Immature natural killer cell (primary cell): ENCODE data around the gene SPSB1. TPM values are rescaled to one million over a fixed set of nuclear protein-coding genes. Genes with fewer than 3 reads are reported as not detected.

Source experiments
- DNase-seq, 3 donors: peaks; one replicate each; pipeline ENCODE4 v3.0.0; 2022; ENCODE audit warnings: mixed read lengths in 1 of 3
- H3K27ac Mint-ChIP-seq, 6 donors: one replicate each; pipeline ENCODE4 v1.8.0; 2020; ENCODE audit warnings: mixed read lengths in 6 of 6, mild to moderate bottlenecking in 5 of 6, inconsistent platforms in 4 of 6, moderate library complexity in 3 of 6
- H3K27me3 Mint-ChIP-seq, 3 donors: one replicate each; pipeline ENCODE4 v1.8.0; 2020 to 2021; ENCODE audit warnings: low read depth in 3 of 3, mild to moderate bottlenecking in 3 of 3, mixed read lengths in 3 of 3, moderate library complexity in 3 of 3, inconsistent platforms in 1 of 3
- H3K36me3 Mint-ChIP-seq, 3 donors: one replicate each; pipeline ENCODE4 v1.8.0; 2020; ENCODE audit warnings: mixed read lengths in 3 of 3, inconsistent platforms in 2 of 3, mild to moderate bottlenecking in 2 of 3
- H3K4me1 Mint-ChIP-seq, 2 donors: one replicate each; pipeline ENCODE4 v1.8.0; 2020; ENCODE audit warnings: inconsistent platforms in 2 of 2, mild to moderate bottlenecking in 2 of 2, mixed read lengths in 2 of 2, moderate library complexity in 1 of 2
- H3K4me3 Mint-ChIP-seq, 5 donors: one replicate each; pipeline ENCODE4 v1.8.0; 2020; ENCODE audit warnings: mild to moderate bottlenecking in 5 of 5, mixed read lengths in 5 of 5, inconsistent platforms in 3 of 5, moderate library complexity in 3 of 5
- H3K9me3 Mint-ChIP-seq, 6 donors: one replicate each; pipeline ENCODE4 v1.8.0; 2020; ENCODE audit warnings: mild to moderate bottlenecking in 6 of 6, mixed read lengths in 6 of 6, inconsistent platforms in 4 of 6, moderate library complexity in 3 of 6
- polyA plus RNA-seq, 3 donors: library from polyadenylated mRNA; unstranded; fragments of 300-500 nt; fragmentation: Illumina TruSeq; gene quantifications; one replicate each; pipeline ENCODE4 v1.2.3, GENCODE V29; 2021

SPSB1 gene
- polyA plus RNA-seq, 3 donors from 2014 or later = 2.4 to 6.6 TPM; not detected in 1

- H3K4me3 Mint-ChIP-seq = no peak overlapping the region
- no peak overlapping the region for H3K27ac Mint-ChIP-seq
- no peaks in the 10 kb centered on the region for H3K9me3 Mint-ChIP-seq
- no peaks in the 10 kb centered on the region for H3K36me3 Mint-ChIP-seq
- no peak for DNase-seq
- H3K27me3 Mint-ChIP-seq = peaks cover 0 to 2% (median 2%) of the 10 kb centered on the region in 3 donors
- peaks cover 0 to 13% of the 10 kb centered on the region in 2 donors for H3K4me1 Mint-ChIP-seq
Measured at GRCh38 chr1:9303916-9304315, 11.2 kb downstream of the SPSB1 start.

GRCh38 chr1:9305216-9305615, 12.5 kb downstream of the SPSB1 start:
- no peaks in the 10 kb centered on the region for H3K9me3 Mint-ChIP-seq
- H3K36me3 Mint-ChIP-seq = no peaks in the 10 kb centered on the region
- peaks cover 0 to 11% of the 10 kb centered on the region in 2 donors for H3K4me1 Mint-ChIP-seq
- H3K27ac Mint-ChIP-seq = no peak overlapping the region
- no peak for DNase-seq
- H3K27me3 Mint-ChIP-seq = peaks cover 0 to 5% (median 2%) of the 10 kb centered on the region in 3 donors
- no peak overlapping the region for H3K4me3 Mint-ChIP-seq

DNA sequence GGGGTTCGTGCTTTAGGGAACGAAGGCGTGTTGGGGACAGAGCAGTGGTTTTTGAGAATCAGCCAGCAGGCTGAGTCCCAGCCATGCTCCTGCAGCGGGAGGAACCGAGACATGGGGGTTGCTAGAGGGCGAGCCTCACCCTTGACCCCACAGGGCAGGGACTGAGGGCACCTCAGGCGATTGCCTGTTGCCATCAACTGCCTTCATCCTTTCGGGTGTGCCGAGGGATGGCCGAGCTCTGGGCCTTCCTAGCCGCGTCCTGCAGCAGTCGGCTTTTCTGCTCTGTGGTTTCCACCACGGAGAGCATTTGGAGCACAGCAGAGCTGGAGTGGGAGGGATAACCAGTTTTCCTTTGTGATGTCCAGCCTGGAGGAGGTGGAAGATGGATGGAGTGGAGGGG, 13.3 kb downstream of the SPSB1 start:
- H3K27ac Mint-ChIP-seq = peak overlapping the region in 1 of 6 donors; percentile 5
- H3K27me3 Mint-ChIP-seq = peaks cover 0 to 5% (median 2%) of the 10 kb centered on the region in 3 donors
- no peaks in the 10 kb centered on the region for H3K9me3 Mint-ChIP-seq
- H3K36me3 Mint-ChIP-seq = no peaks in the 10 kb centered on the region
- no peak for DNase-seq
- H3K4me1 Mint-ChIP-seq = peaks cover 0 to 3% of the 10 kb centered on the region in 2 donors
- no peak overlapping the region for H3K4me3 Mint-ChIP-seq

- no peak for DNase-seq
- H3K4me3 Mint-ChIP-seq = no peak overlapping the region
- H3K4me1 Mint-ChIP-seq = no peaks in the 10 kb centered on the region
- H3K27me3 Mint-ChIP-seq = peaks cover 0 to 5% (median 4%) of the 10 kb centered on the region in 3 donors
- H3K36me3 Mint-ChIP-seq = no peaks in the 10 kb centered on the region
- H3K27ac Mint-ChIP-seq = no peak overlapping the region
- no peaks in the 10 kb centered on the region for H3K9me3 Mint-ChIP-seq
Measured at GRCh38 chr1:9307303-9307702, 14.6 kb downstream of the SPSB1 start.

GRCh38 chr1:9308236-9308785, 15.6 kb downstream of the SPSB1 start:
- no peak for DNase-seq
- Mint-ChIP-seq H3K4me3 (no peak overlapping the region), H3K4me1 (no peaks in the 10 kb centered on the region), H3K36me3 (no peaks in the 10 kb centered on the region), H3K9me3 (no peaks in the 10 kb centered on the region), H3K27me3 (peaks cover 3 to 4% (median 3%) of the 10 kb centered on the region in 3 donors), H3K27ac (no peak overlapping the region)

GRCh38 chr1:9309080-9309479, 16.4 kb downstream of the SPSB1 start:
- Mint-ChIP-seq H3K36me3 (no peaks in the 10 kb centered on the region), H3K27ac (no peak overlapping the region), H3K27me3 (peaks cover 3 to 4% (median 3%) of the 10 kb centered on the region in 3 donors), H3K4me3 (no peak overlapping the region), H3K4me1 (no peaks in the 10 kb centered on the region), H3K9me3 (no peaks in the 10 kb centered on the region)
- DNase-seq = no peak

DNA sequence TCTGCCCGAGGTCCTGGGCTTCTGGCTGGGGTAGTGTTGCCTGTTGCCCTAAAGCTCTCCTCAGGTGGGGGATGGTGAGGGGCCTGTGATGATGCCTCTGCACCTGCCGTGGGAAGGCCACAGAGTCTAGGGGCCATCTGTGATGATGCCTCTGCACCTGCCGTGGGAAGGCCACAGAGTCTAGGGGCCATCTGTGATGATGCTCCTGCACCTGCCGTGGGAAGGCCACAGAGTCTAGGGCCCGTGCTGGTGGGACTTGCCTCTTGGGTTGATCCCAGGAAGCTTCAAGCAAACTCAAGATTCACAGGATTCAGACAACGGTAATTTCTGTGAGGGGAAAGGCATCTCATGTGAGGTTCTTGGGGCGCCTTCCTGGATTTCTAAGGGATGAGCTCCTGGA, 17.3 kb downstream of the SPSB1 start:
- no peak overlapping the region for H3K4me3 Mint-ChIP-seq
- H3K27ac Mint-ChIP-seq = no peak overlapping the region
- peaks cover 3 to 4% (median 3%) of the 10 kb centered on the region in 3 donors for H3K27me3 Mint-ChIP-seq
- H3K9me3 Mint-ChIP-seq = no peaks in the 10 kb centered on the region
- no peaks in the 10 kb centered on the region for H3K36me3 Mint-ChIP-seq
- no peak for DNase-seq
- H3K4me1 Mint-ChIP-seq = no peaks in the 10 kb centered on the region

DNA sequence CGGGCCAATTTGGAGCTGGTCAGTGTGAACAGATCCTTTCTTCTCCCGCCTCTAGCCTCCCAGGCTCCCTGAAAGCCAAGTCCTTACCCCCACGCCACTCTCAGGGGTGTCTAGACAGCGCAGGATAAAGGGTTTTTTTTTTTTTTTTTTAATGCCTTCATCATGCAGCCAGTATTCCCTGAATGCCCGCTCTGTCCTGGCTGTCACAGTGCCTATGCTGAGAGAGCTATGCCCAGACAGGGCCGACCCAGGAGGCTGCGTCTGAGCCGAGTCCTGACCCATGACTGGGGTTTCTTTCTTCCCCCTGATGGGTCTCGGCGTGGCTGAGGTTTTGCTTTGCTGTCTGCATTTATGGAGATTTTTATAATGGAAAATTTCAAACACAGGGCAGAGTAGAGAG, 18.3 kb downstream of the SPSB1 start:
- no peak overlapping the region for H3K4me3 Mint-ChIP-seq
- H3K27ac Mint-ChIP-seq = no peak overlapping the region
- H3K4me1 Mint-ChIP-seq = no peaks in the 10 kb centered on the region
- H3K27me3 Mint-ChIP-seq = peaks cover 3 to 7% (median 3%) of the 10 kb centered on the region in 3 donors
- no peaks in the 10 kb centered on the region for H3K36me3 Mint-ChIP-seq
- no peaks in the 10 kb centered on the region for H3K9me3 Mint-ChIP-seq
- DNase-seq = no peak

GRCh38 chr1:9311479-9311878, 18.8 kb downstream of the SPSB1 start:
- Mint-ChIP-seq H3K27me3 (peaks cover 3 to 7% (median 3%) of the 10 kb centered on the region in 3 donors), H3K36me3 (no peaks in the 10 kb centered on the region), H3K4me1 (no peaks in the 10 kb centered on the region), H3K27ac (no peak overlapping the region), H3K4me3 (no peak overlapping the region), H3K9me3 (no peaks in the 10 kb centered on the region)
- DNase-seq = no peak

DNA sequence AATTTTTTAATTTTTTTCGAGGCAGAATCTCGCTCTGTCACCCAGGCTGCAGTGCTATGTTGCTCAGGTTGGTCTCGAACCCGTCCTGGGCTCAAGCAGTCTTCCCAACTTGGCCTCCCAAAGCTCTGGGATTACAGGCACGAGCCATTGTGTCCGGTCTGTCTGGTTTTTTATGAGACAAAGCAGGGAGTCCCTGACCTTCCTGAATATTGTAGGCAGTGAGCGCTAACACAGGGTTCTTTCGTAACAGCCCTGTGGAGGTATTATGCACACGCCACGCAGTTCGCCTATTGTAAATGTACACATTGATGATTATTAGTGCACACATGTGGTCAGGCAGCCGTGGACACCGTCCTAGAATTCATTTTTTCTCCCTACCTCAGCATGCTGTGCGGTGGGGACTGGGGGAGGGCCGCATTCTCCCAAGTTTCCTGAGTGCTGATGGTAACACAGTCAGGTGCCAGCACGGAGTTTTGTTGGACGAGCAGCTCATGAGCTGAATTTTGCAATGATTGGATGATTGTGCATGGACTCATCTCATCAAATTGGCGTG, 19.6 kb downstream of the SPSB1 start:
- Mint-ChIP-seq H3K27me3 (peaks cover 3 to 10% (median 3%) of the 10 kb centered on the region in 3 donors), H3K9me3 (peaks cover 0 to 2% (median 0%) of the 10 kb centered on the region in 6 donors), H3K4me3 (no peak overlapping the region), H3K4me1 (peaks cover 0 to 5% of the 10 kb centered on the region in 2 donors), H3K36me3 (no peaks in the 10 kb centered on the region), H3K27ac (no peak overlapping the region)
- no peak for DNase-seq

DNA sequence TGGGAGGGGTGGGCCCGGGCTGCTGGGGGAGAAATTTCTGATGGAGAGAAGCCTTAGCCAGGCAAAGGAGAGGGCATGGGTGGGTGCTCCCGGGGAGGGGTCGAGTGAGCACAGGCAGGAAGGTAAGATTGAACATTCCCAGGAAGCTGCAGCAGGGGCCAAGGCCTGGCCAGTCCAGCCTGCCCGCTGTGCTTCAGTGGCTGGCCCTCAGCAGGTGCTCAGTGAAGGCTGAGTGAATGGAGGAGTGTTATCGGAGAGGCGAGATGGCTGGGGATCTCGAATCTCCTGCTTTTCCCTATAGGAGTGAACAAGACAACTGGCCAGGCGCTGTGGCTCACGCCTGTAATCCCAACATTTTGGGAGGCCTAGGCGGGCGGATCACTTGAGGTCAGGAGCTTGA, 20.9 kb downstream of the SPSB1 start:
- H3K27ac Mint-ChIP-seq = no peak overlapping the region
- H3K27me3 Mint-ChIP-seq = peaks cover 3 to 7% (median 3%) of the 10 kb centered on the region in 3 donors
- DNase-seq = no peak
- H3K4me1 Mint-ChIP-seq = peaks cover 0 to 5% of the 10 kb centered on the region in 2 donors
- H3K4me3 Mint-ChIP-seq = no peak overlapping the region
- H3K9me3 Mint-ChIP-seq = peaks cover 0 to 2% (median 0%) of the 10 kb centered on the region in 6 donors
- no peaks in the 10 kb centered on the region for H3K36me3 Mint-ChIP-seq

GRCh38 chr1:9314111-9314510, 21.4 kb downstream of the SPSB1 start:
- Mint-ChIP-seq H3K27me3 (peaks cover 2 to 7% (median 3%) of the 10 kb centered on the region in 3 donors), H3K27ac (no peak overlapping the region), H3K36me3 (no peaks in the 10 kb centered on the region), H3K4me1 (peaks cover 0 to 5% of the 10 kb centered on the region in 2 donors), H3K9me3 (peaks cover 0 to 2% (median 0%) of the 10 kb centered on the region in 6 donors), H3K4me3 (no peak overlapping the region)
- no peak for DNase-seq

DNA sequence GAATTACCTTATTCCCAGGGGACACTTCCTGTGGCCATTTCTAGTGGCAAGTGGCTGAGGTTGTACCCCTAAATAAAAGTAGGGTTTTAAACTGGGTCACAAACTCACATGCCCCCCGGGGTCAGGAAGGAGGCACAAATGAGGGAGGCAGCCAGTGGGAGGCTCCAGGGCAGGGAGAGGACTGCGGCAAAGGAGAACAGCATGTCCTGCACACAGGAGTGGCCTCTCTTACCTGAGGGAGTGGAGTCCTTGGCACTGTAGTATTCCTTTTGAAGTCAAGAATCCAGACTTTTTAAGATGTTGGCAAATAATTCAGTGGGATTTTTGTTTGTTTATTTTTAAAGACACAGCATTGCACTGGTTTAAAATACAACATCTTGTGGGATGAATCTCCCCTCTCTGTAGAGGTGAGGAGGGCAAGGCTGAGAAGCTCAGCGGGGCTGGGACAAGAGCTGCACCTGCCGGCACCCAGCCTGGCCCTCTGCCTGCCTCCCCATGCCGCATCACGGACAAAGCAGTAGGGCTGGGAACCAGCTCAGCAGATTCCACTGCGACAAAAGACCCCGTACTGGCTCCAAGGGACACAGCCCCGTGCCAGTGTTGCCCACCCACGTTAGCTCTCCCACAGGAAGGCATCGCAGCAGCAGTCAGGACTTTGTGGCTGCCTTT, 22.2 kb downstream of the SPSB1 start:
- Mint-ChIP-seq H3K27ac (no peak overlapping the region), H3K9me3 (peaks cover 0 to 2% (median 0%) of the 10 kb centered on the region in 6 donors), H3K4me3 (no peak overlapping the region), H3K4me1 (peaks cover 0 to 5% of the 10 kb centered on the region in 2 donors), H3K36me3 (no peaks in the 10 kb centered on the region), H3K27me3 (peaks cover 0 to 7% (median 3%) of the 10 kb centered on the region in 3 donors)
- no peak for DNase-seq

- Mint-ChIP-seq H3K27me3 (peaks cover 0 to 7% (median 3%) of the 10 kb centered on the region in 3 donors), H3K4me1 (peaks cover 0 to 5% of the 10 kb centered on the region in 2 donors), H3K27ac (no peak overlapping the region)
Measured at GRCh38 chr1:9315411-9316079, 22.9 kb downstream of the SPSB1 start.

More at GRCh38 chr1:9315411-9316079, 22.9 kb downstream of the SPSB1 start:
- H3K36me3 Mint-ChIP-seq = no peaks in the 10 kb centered on the region
- no peak overlapping the region for H3K4me3 Mint-ChIP-seq
- DNase-seq = no peak
- peaks cover 0 to 2% (median 0%) of the 10 kb centered on the region in 6 donors for H3K9me3 Mint-ChIP-seq
